IPS DF 6.9 (cell line): Measurements from ENCODE around the gene SMARCD1.
"Not testable (repeated sequence)": the region's sequence is repeated elsewhere in the genome, so short reads cannot be mapped to it uniquely, and the experiment has no call there.

ENCODE experiments used
- DNase-seq: peaks from one replicate; pipeline ENCODE4 v3.0.0-alpha.2; 2013; ENCODE audit warnings: low read depth, low spot score
- H3K27ac ChIP-seq: one replicate; pipeline ENCODE4 v1.5.1; 2013; ENCODE audit warnings: low read length, control low read depth
- H3K27me3 ChIP-seq: 2 replicates; pipeline ENCODE4 v1.6.1; 2013; ENCODE audit warnings: mild to moderate bottlenecking, low read length; ENCODE audit not compliant: control insufficient read depth, insufficient read depth
- H3K36me3 ChIP-seq: 2 replicates; pipeline ENCODE4 v1.6.1; 2013; ENCODE audit warnings: low read length; ENCODE audit not compliant: control insufficient read depth, insufficient read depth
- H3K4me1 ChIP-seq: 2 replicates; pipeline ENCODE4 v1.6.1; 2013; ENCODE audit warnings: low read length; ENCODE audit not compliant: control insufficient read depth, insufficient read depth
- H3K4me3 ChIP-seq: 2 replicates; pipeline ENCODE4 v1.5.1; 2013; ENCODE audit warnings: mild to moderate bottlenecking, low read length
- H3K9me3 ChIP-seq: 2 replicates; pipeline ENCODE4 v1.6.1; 2013; ENCODE audit warnings: low read length, inconsistent platforms; ENCODE audit not compliant: control insufficient read depth, insufficient read depth
- WGBS: extraction: QIAGEN DNeasy Blood & Tissue Kit; methylation state at CpG from one replicate; pipeline ENCODE4 v1.1.7; 2013; ENCODE audit warnings: mixed read lengths, missing lambda C conversion rate; ENCODE audit not compliant: insufficient read length, insufficient coverage; 5-methylcytosine and 5-hydroxymethylcytosine counted together

Gene SMARCD1

DNA sequence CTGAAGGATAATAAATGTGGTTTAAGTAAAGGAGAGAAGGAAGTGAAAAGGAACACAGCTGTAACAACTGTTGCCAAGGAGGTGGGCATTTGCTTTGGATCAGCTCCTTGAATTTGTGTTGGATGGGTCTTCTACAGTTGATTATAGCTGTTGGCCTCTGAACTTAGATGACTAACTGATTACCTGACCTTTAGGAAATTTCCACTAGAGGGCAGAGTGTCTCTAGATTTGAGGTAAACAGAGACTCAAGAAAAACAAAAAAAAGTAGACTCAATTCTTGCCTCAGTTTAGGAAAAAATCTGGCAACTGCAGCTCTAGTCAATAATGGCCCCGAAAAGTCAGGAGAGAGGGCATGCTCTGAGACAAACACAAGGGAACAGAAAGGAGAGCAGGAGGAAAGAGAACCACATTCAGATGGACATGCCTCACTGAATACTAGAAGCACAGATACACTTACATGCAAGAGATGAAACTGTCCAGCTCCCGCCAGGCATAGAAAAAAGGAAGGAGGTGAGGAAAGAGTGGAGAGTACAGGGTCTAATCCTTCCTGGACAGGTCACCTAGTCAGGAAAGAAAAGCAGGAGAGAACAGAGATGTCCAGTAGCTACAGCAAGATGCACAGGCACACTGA, 47.5 kb downstream of the SMARCD1 start:
- Histone ChIP-seq H3K27me3 (no peaks in the 10 kb centered on the region), H3K9me3 (no peaks in the 10 kb centered on the region), H3K4me3 (no peak overlapping the region), H3K27ac (no peak overlapping the region), H3K4me1 (no peaks in the 10 kb centered on the region), H3K36me3 (peaks cover 14% of the 10 kb centered on the region)
- DNase-seq = no peak
- WGBS = no CpG with 5 or more reads among the region's 2 CpGs

DNA sequence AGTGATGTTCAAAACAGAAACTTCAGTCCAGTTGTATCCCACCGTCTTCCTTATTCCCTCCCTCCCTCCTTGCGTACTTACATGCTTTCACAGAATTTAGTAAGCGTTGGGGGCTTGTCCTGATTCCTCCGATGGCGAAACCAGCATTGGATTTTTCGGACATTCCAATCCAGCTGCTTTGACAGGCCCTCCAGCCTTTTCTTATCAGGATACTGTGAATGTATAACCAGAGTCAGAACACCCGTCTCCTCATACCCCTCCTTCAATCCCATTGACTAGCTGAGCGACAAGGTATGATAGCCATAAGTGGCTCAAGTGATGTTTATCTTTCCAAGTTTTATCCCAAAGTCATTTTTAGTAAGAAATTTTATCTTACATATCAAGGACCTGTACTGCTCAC, 57.9 kb downstream of the SMARCD1 start:
- no peaks in the 10 kb centered on the region for H3K27me3 ChIP-seq
- no peaks in the 10 kb centered on the region for H3K4me1 ChIP-seq
- no peaks in the 10 kb centered on the region for H3K9me3 ChIP-seq
- no CpG with 5 or more reads among the region's 8 CpGs for WGBS
- H3K4me3 ChIP-seq = no peak overlapping the region
- no peak overlapping the region for H3K27ac ChIP-seq
- H3K36me3 ChIP-seq = no peaks in the 10 kb centered on the region; the same call in 1 of the 2 replicates
- no peak for DNase-seq

DNA sequence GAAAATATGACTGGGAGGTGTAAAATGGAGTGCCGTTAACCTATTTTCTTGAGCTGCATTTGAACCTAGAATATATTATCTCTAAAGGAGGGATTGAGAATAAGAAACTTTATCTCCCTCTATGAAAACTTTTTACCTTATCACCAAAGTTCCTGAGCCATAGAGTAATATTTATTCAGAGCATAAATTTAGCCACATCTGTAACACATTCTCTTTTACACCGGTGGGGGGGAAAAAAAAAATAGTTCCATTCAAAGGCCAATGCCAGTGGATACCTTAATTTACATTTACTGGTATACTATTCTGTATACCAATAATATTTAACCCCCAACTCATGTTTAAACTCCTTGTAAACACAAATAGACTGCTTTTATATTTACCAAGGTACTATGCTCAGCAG, 60.3 kb downstream of the SMARCD1 start:
- Histone ChIP-seq H3K27me3 (no peaks in the 10 kb centered on the region), H3K36me3 (no peaks in the 10 kb centered on the region), H3K9me3 (no peaks in the 10 kb centered on the region), H3K27ac (no peak overlapping the region), H3K4me1 (no peaks in the 10 kb centered on the region), H3K4me3 (no peak overlapping the region)
- no peak for DNase-seq
- no CpG with 5 or more reads among the region's 2 CpGs for WGBS

DNA sequence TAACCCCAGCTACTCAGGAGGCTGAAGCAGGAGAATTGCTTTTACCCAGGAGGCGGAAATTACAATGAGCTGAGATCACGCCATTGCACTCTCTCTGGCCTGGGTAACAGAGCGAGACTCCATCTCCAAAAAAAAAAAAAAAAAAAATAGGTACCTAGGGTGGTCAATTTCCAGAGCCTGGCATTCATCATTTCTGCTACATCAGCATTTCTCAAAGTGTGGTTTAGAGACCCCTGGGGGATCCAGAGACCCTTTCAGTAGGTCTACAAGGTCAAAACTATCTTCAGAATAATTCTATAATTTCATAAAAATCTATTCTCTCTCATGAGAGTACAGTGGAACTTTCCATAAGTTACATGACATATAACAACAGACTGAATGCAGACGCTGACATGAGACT, 62.1 kb downstream of the SMARCD1 start:
- WGBS = no CpG with 5 or more reads among the region's 4 CpGs
- no peak overlapping the region for H3K27ac ChIP-seq
- H3K27me3 ChIP-seq = no peaks in the 10 kb centered on the region
- H3K36me3 ChIP-seq = no peaks in the 10 kb centered on the region
- H3K4me3 ChIP-seq = no peak overlapping the region
- no peak for DNase-seq
- no peaks in the 10 kb centered on the region for H3K9me3 ChIP-seq
- no peaks in the 10 kb centered on the region for H3K4me1 ChIP-seq

DNA sequence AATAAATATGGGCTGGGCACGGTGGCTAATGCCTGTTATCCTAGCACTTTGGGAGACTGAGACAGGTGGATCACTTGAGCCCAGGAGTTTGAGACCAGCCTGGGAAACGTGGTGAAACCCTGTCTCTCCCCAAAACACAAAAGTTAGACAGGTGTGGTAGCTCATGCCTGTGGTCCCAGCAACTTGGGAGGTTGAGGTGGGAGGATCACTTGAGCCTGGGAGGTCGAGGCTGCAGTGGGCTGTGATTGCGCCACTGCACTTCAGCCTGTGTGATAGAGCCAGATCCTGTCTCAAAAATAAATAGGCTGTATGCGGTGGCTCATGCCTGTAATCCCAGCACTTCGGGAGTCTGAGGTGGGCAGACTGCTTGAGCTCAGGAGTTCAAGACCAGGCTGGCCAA, 62.9 kb downstream of the SMARCD1 start:
- WGBS = no CpG with 5 or more reads among the region's 6 CpGs
- H3K36me3 ChIP-seq, DNase-seq, H3K9me3 ChIP-seq, H3K4me1 ChIP-seq, H3K27me3 ChIP-seq, H3K4me3 ChIP-seq, H3K27ac ChIP-seq: not testable (repeated sequence)

DNA sequence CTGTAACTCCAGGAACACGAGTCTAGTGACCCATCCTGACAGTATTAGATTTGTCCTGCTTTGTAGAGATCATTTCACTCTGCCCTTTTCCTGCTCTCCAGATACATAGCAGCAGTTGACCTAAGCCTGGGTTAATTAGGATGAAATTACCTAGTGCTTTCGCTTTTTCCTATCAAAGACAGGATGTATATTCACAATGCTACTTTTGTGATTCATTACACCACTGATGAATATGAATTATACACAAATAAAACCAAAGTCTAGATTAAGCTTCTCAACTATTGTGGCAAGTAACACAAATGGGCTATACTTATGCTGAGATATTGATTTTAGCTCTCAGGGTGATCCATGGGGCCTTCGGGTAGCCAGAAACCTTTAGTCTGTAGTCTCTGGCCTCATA, 64.2 kb downstream of the SMARCD1 start:
- DNase-seq = no peak
- H3K4me1 ChIP-seq = no peaks in the 10 kb centered on the region
- H3K4me3 ChIP-seq = no peak overlapping the region
- no peaks in the 10 kb centered on the region for H3K27me3 ChIP-seq
- no peaks in the 10 kb centered on the region for H3K9me3 ChIP-seq
- no CpG with 5 or more reads among the region's 3 CpGs for WGBS
- H3K27ac ChIP-seq = no peak overlapping the region
- no peaks in the 10 kb centered on the region for H3K36me3 ChIP-seq
